ENCODE data around the gene LTB4R2.

LTB4R2 gene

GRCh38 chr14:24277606-24278321 is 32.2 kb upstream of the LTB4R2 start:
- no peak for DNase-seq

- DNase-seq, result no peak
Observed at GRCh38 chr14:24278424-24278823, 31.5 kb upstream of the LTB4R2 start.

- DNase-seq, result peak; percentile 49 to 63
Observed at GRCh38 chr14:24279301-24280186, 30.4 kb upstream of the LTB4R2 start.

GRCh38 chr14:24280797-24281460 is 29.0 kb upstream of the LTB4R2 start:
- DNase-seq, result no peak

- DNase-seq, result no peak
Observed at GRCh38 chr14:24281636-24282035, 28.3 kb upstream of the LTB4R2 start.

GRCh38 chr14:24282736-24283135 is 27.2 kb upstream of the LTB4R2 start:
- no peak for DNase-seq

GRCh38 chr14:24283796-24284460 is 26.0 kb upstream of the LTB4R2 start:
- no peak for DNase-seq

- no peak for DNase-seq
Observed at GRCh38 chr14:24284501-24285035, 25.4 kb upstream of the LTB4R2 start.

GRCh38 chr14:24285351-24285750 is 24.6 kb upstream of the LTB4R2 start:
- DNase-seq, result no peak

- no peak for DNase-seq
Observed at GRCh38 chr14:24286996-24287395, 22.9 kb upstream of the LTB4R2 start.

GRCh38 chr14:24289649-24290280 is 20.2 kb upstream of the LTB4R2 start:
- no peak for DNase-seq

GRCh38 chr14:24290746-24291145 is 19.2 kb upstream of the LTB4R2 start:
- no peak for DNase-seq

- DNase-seq, result no peak
Observed at GRCh38 chr14:24291446-24292117, 18.4 kb upstream of the LTB4R2 start.

- no peak for DNase-seq
Observed at GRCh38 chr14:24292118-24292807, 17.7 kb upstream of the LTB4R2 start.

- DNase-seq, result no peak
Observed at GRCh38 chr14:24293525-24293924, 16.4 kb upstream of the LTB4R2 start.

GRCh38 chr14:24296341-24297157 is 13.4 kb upstream of the LTB4R2 start:
- peak; percentile 76 to 77 for DNase-seq

GRCh38 chr14:24297190-24297964 is 12.6 kb upstream of the LTB4R2 start:
- DNase-seq, result no peak

- no peak for DNase-seq
Observed at GRCh38 chr14:24298892-24299254, 11.1 kb upstream of the LTB4R2 start.

All from activated CD4-positive, alpha-beta T cell treated with anti-CD3 and anti-CD28 coated beads for 4 hours (primary cell).